Activated CD8-positive, alpha-beta T cell treated with anti-CD3 and anti-CD28 coated beads for 36 hours (primary cell): ENCODE results near the gene CLTB. TPM values are rescaled to one million over a fixed set of nuclear protein-coding genes. Genes with fewer than 3 reads are reported as not detected.

Experiments used
- ATAC-seq: fragments of 200-7000 bp; cut with Tn5 transposase; one replicate; pipeline ENCODE4 v1.10.0; 2021; ENCODE audit warnings: mild to moderate bottlenecking, moderate library complexity
- CTCF ChIA-PET: fragments of 350-600 bp; sonication (Branson Sonifier 250); formaldehyde crosslinking; loops from one replicate; lab custom pipeline; 2021; ENCODE audit warnings: antibody characterized with exemption; lab: Charles Lee
- POLR2A ChIA-PET: fragments of 350-600 bp; sonication (Branson Sonifier 250); formaldehyde crosslinking; loops from one replicate; lab custom pipeline; 2021; ENCODE audit warnings: antibody characterized with exemption; lab: Charles Lee
- DNase-seq: peaks from one replicate; pipeline ENCODE4 v3.0.0-alpha.2; 2020
- H3K27ac Mint-ChIP-seq: one replicate; pipeline ENCODE4 v1.8.0; 2021; ENCODE audit warnings: mild to moderate bottlenecking, mixed read lengths
- H3K27me3 Mint-ChIP-seq: one replicate; pipeline ENCODE4 v1.8.0; 2021; ENCODE audit warnings: mixed read lengths
- H3K36me3 Mint-ChIP-seq: one replicate; pipeline ENCODE4 v1.8.0; 2021; ENCODE audit warnings: low read depth, mixed read lengths
- H3K4me1 Mint-ChIP-seq: one replicate; pipeline ENCODE4 v1.8.0; 2021; ENCODE audit warnings: low read depth, mixed read lengths
- H3K4me3 Mint-ChIP-seq: one replicate; pipeline ENCODE4 v1.8.0; 2021; ENCODE audit warnings: mild to moderate bottlenecking, moderate library complexity, mixed read lengths
- H3K9me3 Mint-ChIP-seq: one replicate; pipeline ENCODE4 v1.8.0; 2021; ENCODE audit warnings: mixed read lengths
- CTCF ChIP-seq: fragments of 200-600 bp; IDR thresholded peaks from one replicate; pipeline ENCODE4 v1.8.0; 2022; ENCODE audit warnings: antibody characterized with exemption, mild to moderate bottlenecking
- intact Hi-C: fragments of 100-400 bp; cut with micrococcal nuclease; formaldehyde crosslinking; loops from one replicate; pipeline ENCODE4 v1.10.0; 2022
- total RNA-seq, 2 experiments: library from RNA; stranded (reverse); gene quantifications; one replicate each; pipeline ENCODE4 v1.2.3, GENCODE V29; 2021

The CLTB gene
- total RNA-seq, 2 experiments from 2014 or later: 48.2 to 48.6 TPM

DNA sequence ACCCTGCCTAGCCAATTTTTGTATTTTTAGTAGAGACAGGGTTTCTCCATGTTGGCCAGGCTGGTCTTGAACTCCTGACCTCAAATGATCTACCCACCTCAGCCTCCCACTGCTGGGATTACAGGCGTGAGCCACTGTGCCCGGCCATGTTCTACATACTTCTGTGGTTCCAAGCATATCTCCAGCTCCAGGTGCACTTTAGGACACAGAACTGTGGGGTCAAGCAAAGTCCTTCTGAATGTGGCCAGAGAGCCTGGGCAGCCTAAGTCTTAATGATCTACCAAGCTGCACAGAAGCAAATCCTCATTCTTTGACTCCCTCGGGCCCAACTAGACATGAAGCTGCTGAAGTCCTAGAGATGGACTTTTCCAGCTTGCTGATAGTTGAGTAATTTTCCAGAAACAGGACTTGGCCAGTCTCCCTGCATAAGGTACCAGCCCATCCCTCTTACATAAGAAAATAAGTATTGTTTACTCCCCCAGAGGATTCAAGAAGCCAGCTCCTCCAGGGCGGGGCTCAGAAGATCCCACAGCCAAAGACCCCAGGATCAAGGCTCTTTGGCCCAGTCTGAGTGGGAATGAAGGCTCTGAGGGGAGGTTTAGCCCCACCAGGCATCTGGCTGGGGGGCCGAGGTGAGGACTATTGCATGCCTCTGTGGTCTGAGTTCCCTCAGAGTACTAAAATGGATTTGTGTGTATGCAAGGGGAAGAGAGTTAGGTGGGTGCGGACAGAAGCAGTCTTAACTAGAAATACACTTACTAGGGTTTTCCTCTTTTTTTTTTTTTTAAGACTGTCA, 8.7 kb downstream of the CLTB start:
- Mint-ChIP-seq H3K4me1 (peaks cover 11% of the 10 kb centered on the region), H3K36me3 (peaks cover 7% of the 10 kb centered on the region), H3K9me3 (no peaks in the 10 kb centered on the region), H3K27me3 (no peaks in the 10 kb centered on the region), H3K27ac (no peak overlapping the region), H3K4me3 (no peak overlapping the region)
- ATAC-seq (no peak), DNase-seq (no peak)
- TF ChIP-seq CTCF: no peak
- ChIA-PET CTCF (interaction anchor here (1.0 to 1.6 kb wide), 2 partner anchors 9 to 40 kb away, joined by 3 to 8 read pairs; partner anchors contain the start of gene CLTB), POLR2A (interaction anchor here (2.0 kb wide), 1 partner anchor 8 kb away, joined by 6 read pairs; no protein-coding TSS in a partner anchor)
- intact Hi-C loops: no loop called here

DNA sequence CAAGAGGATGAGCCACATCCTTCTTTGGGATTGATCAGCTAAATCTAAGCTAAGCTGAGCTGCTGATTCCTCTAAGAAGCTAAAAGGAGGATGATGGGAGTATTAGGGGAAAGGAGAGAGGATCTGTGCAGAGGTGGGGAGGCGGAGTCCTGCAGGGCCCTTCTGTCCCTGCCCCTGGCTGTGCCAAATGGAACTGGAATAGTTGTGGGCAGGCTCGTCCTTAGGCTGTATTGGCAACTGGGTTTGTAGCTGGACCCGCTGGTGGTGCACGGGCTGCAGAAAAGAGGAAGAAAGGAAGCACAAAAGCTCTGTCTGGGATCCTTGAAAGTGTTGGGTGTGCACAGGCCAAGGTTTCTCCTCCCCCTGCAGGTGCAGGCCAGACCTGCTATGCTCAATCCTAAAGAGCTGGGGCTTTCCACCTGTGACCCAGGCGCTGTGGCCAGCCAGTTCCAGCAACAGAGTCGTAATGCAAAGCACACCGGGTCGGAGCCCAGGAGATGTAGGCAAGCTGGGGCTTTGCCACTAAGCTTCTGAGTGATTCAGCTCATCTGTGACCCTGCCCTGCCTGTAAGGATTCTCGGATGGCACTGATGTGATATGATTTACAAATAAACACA, 9.8 kb downstream of the CLTB start:
- intact Hi-C loops: no loop called here
- peaks cover 7% of the 10 kb centered on the region for H3K36me3 Mint-ChIP-seq

DNA sequence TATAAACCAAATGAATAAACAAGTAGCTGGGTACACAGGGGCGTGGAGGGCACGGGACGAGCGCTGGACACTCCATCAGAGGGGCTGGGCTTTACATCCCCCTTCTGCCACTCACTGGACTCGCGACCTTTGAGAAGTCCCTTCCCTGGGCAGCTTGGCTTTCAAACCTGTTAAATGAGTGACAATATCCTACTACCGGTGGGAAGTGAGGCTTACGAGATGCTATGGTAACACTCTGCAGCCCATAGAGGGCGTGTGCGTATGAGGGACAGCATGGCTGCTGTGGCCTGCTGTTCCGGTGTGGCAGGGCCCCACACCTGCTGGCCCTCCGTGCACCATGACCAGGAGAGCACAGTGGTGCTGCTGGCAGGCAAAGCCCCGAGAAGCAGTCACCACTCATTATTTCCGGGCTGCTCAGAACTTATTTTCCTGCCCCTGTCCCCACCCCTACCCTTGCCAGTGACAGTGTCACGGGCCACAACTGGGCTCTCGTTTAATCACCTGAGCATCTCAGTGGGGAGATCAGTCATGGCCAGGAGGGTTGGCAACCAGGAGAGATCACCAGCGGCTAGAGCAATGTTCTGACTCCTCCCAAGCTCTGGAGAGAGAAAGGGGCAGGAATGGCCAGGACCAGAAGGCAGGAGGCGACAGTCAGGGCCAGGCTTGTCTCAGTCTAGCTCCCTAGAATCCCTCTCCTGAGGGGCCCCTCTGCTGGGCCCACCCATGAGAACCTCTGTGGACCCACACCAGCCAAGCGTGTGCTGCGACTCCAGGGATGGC, 10.5 kb downstream of the CLTB start:
- no peaks in the 10 kb centered on the region for H3K9me3 Mint-ChIP-seq
- ChIA-PET POLR2A (interaction anchor here (0.5 to 2.0 kb wide), 3 partner anchors 9 to 1949 kb away, joined by 4 to 6 read pairs (median 4); no protein-coding TSS in a partner anchor), CTCF (no interaction called here)
- H3K4me3 Mint-ChIP-seq: no peak overlapping the region
- H3K27ac Mint-ChIP-seq: no peak overlapping the region
- intact Hi-C loops: no loop called here
- peaks cover 7% of the 10 kb centered on the region for H3K36me3 Mint-ChIP-seq
- no peaks in the 10 kb centered on the region for H3K27me3 Mint-ChIP-seq
- no peak for TF ChIP-seq CTCF
- ATAC-seq (no peak), DNase-seq (no peak)
- H3K4me1 Mint-ChIP-seq: no peaks in the 10 kb centered on the region

More for the DNA sequence above, 9.8 kb downstream of the CLTB start:
- Mint-ChIP-seq H3K4me3 (no peak overlapping the region), H3K27me3 (no peaks in the 10 kb centered on the region), H3K9me3 (no peaks in the 10 kb centered on the region), H3K4me1 (peaks cover 5% of the 10 kb centered on the region), H3K27ac (no peak overlapping the region)
- no peak for TF ChIP-seq CTCF
- ChIA-PET CTCF (interaction anchor here (1.6 kb wide), 1 partner anchor 10 kb away, joined by 8 read pairs; the partner anchor contains the start of gene CLTB), POLR2A (interaction anchor here (1.2 to 2.0 kb wide), 2 partner anchors 9 kb away, joined by 4 to 6 read pairs; no protein-coding TSS in a partner anchor)
- DNase-seq (no peak), ATAC-seq (no peak)

GRCh38 chr5:176401281-176402205, 14.8 kb downstream of the CLTB start:
- no peaks in the 10 kb centered on the region for H3K9me3 Mint-ChIP-seq
- ATAC-seq: no peak
- ChIA-PET POLR2A (no interaction called here), CTCF (no interaction called here)
- H3K4me1 Mint-ChIP-seq: no peaks in the 10 kb centered on the region
- no peak for TF ChIP-seq CTCF
- no peak for DNase-seq
- H3K4me3 Mint-ChIP-seq: no peak overlapping the region
- H3K27me3 Mint-ChIP-seq: no peaks in the 10 kb centered on the region
- no peak overlapping the region for H3K27ac Mint-ChIP-seq
- intact Hi-C loops: no loop called here
- peaks cover 3% of the 10 kb centered on the region for H3K36me3 Mint-ChIP-seq
